Heart left ventricle (tissue), 16 donors: ENCODE measurements around the gene ATP5PD. TPM values are rescaled to one million over a fixed set of nuclear protein-coding genes. Genes with fewer than 3 reads are reported as not detected.

Experiments
- ATAC-seq, 4 donors: fragments of 200-7000 bp; cut with Tn5 transposase; one replicate each; pipeline ENCODE4 v1.9.1; 2020 to 2022; ENCODE audit warnings: moderate library complexity in 4 of 4, mild to moderate bottlenecking in 3 of 4, moderate number of reproducible peaks in 1 of 4
- DNase-seq, 5 donors: peaks; one replicate each; pipeline ENCODE4 v3.0.0-alpha.2; 2020
- H3K27ac ChIP-seq, 12 donors: fragments of 200-600 bp; sonication (generic) in 4 of 12; one replicate each; pipeline versions ENCODE4 v1.5.0 to v1.8.0; 2016 to 2022; ENCODE audit warnings: mild to moderate bottlenecking in 2 of 12
- H3K27me3 ChIP-seq, 9 donors: fragments of 200-600 bp; sonication (generic) in 2 of 9; one replicate each; pipeline versions ENCODE4 v1.5.1 to v1.8.0; 2016 to 2022; ENCODE audit warnings: mild to moderate bottlenecking in 3 of 9
- H3K36me3 ChIP-seq, 9 donors: fragments of 200-600 bp; sonication (generic) in 2 of 9; one replicate each; pipeline versions ENCODE4 v1.5.0 to v1.8.0; 2018 to 2022; ENCODE audit warnings: mild to moderate bottlenecking in 2 of 9
- H3K4me1 ChIP-seq, 12 donors: fragments of 200-600 bp; sonication (generic) in 4 of 12; one replicate each; pipeline versions ENCODE4 v1.5.0 to v1.8.0; 2016 to 2022; ENCODE audit warnings: mild to moderate bottlenecking in 3 of 12
- H3K4me3 ChIP-seq, 12 donors: fragments of 200-600 bp; sonication (generic) in 4 of 12; one replicate each; pipeline versions ENCODE4 v1.5.0 to v1.8.0; 2017 to 2022; ENCODE audit warnings: mild to moderate bottlenecking in 9 of 12, moderate library complexity in 4 of 12
- H3K9me3 ChIP-seq, 12 donors: fragments of 200-600 bp; sonication (generic) in 4 of 12; one replicate each; pipeline versions ENCODE4 v1.5.0 to v1.8.0; 2016 to 2022; ENCODE audit warnings: mild to moderate bottlenecking in 1 of 12
- POLR2A ChIP-seq, 2 donors: fragments of 450-650 bp; IDR thresholded peaks; one replicate each; pipeline ENCODE4 v1.6.1; 2017; ENCODE audit warnings: antibody characterized with exemption in 2 of 2, mild to moderate bottlenecking in 2 of 2, moderate library complexity in 2 of 2
- WGBS, 4 donors: extraction: QIAGEN DNeasy Blood & Tissue Kit in 2 of 4; methylation state at CpG; one replicate each; pipeline versions ENCODE4 v1.1.5 to v1.1.7; 2013 to 2018; 5-methylcytosine and 5-hydroxymethylcytosine counted together
- intact Hi-C, 10 donors: fragments of 100-400 bp; cut with DNase I; formaldehyde crosslinking; loops; one replicate each; pipeline versions ENCODE4 v1.11.1 to v1.14.2; 2022
- polyA plus RNA-seq, 2 donors: library from polyadenylated mRNA; stranded (reverse); fragments of 200-250 nt; gene quantifications; one replicate each; pipeline ENCODE4 v1.2.3, GENCODE V29; 2013
- total RNA-seq, 9 donors: library from RNA; depleted of rRNA in 2 of 9; stranded (reverse); fragments of >200 nt in 2 of 9; fragmentation: NEBNext Ultra II Directional in 3 of 9; extraction: Animal tissue kit (Norgen Biotek cat#: 25700) in 3 of 9; gene quantifications; one replicate each; pipeline versions ENCODE4 v1.1.0 to v1.2.4, GENCODE V29; 2016 to 2023
- TF ChIP-seq, protein P1 (sequence below), 12 donors: fragments of 200-600 bp; sonication (generic) in 4 of 12; IDR thresholded peaks; one replicate each; pipeline versions ENCODE4 v1.5.0 to v1.8.0; 2018 to 2022; ENCODE audit warnings: antibody characterized with exemption in 12 of 12, mild to moderate bottlenecking in 5 of 12
- donor health status: ischemic (EF 13 %, LVEDD 7.1; RV severe dilation, severe dysfunction).
- donor health status: healthy with polysubstance abuse.
- donor health status: DM: no; HTN: yes; CAD: no.
- donor health status: DM: no; HTN: no; CAD: no.
- donor health status: ischemic (EF 25% LVEDD 6.9; RV normal size, moderate dysfunction).
- donor health status: ischemic (EF 25% LVEDD 5.7; RV mildly dilated, moderate dysfunction).
- donor health status: healthy.
- donor health status: DM: yes; HTN: yes; CAD: no.
- donor health status: ischemic (EF 35%, LVEDD 5.7; RV mildly dilated, moderate dysfunction).
- donor health status: nonischemic (EF 11% LVEDD 7.7; RV severe dilation, severe dysfunction).
- donor health status: DM: yes; HTN: yes; CAD: no.
- donor health status: PGD.
- donor health status: ischemic (EF 29% LVEDD 5.4; RV normal size, mild dysfunction).
- donor health status: nonischemic (EF 23%, LVEDD 6.1; RV moderate dilation, normal function).

ATP5PD gene
- total and polyA plus RNA-seq, 11 donors: 597 to 2,623 (median 875) TPM

DNA sequence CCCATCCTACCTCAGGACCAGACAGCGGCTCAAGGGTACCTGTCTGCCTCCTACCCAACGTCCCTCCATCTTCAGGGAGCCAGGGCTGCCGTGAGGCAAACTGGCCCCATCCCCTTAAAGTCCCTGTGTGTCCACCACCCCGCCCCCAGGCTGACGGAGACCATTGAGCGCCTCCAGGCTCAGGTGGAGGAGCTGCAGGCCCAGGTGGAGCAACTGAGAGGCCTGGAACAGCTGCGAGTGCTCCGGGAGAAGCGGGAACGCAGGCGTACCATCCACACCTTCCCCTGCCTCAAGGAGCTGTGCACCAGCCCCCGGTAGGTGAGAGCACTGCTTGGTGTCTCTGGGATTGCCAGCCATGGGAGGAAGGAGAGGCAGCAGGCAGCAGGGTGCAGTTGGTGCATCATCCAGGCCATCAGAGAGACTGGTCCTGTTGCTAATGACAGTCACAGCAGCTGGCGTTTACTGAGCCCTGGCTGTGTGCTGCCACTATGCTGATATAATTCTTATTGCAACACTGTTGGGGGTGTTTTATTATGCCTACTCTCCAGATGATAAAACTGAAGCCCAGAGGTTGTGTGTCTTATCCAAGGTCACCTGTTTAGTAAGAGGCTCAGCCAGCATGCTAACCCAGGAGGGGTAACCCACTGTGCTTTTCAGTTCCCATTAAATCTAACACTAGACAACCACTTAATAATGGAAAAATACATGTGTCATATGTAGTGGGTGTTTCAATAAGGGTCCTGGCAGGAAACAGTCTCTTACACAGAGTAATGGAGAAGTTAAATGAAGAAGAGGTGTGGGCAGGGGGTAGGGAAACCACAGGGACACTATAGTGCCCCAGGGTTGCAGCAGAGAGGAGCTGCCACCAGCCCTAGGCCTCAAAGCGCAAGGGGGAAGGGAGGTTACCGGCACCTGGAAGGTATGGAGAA, 44.6 kb downstream of the ATP5PD start:
- Histone ChIP-seq H3K4me1 (peaks cover 0 to 22% (median 6%) of the 10 kb centered on the region in 12 donors), H3K27ac (no peak overlapping the region), H3K4me3 (no peak overlapping the region), H3K27me3 (no peaks in the 10 kb centered on the region), H3K9me3 (no peaks in the 10 kb centered on the region), H3K36me3 (peaks cover 3 to 73% (median 54%) of the 10 kb centered on the region in 9 donors)
- intact Hi-C loops: no loop called here
- TF ChIP-seq POLR2A (IDR thresholded peaks at IDR 0.05): no peak
- TF ChIP-seq, protein P1, sequence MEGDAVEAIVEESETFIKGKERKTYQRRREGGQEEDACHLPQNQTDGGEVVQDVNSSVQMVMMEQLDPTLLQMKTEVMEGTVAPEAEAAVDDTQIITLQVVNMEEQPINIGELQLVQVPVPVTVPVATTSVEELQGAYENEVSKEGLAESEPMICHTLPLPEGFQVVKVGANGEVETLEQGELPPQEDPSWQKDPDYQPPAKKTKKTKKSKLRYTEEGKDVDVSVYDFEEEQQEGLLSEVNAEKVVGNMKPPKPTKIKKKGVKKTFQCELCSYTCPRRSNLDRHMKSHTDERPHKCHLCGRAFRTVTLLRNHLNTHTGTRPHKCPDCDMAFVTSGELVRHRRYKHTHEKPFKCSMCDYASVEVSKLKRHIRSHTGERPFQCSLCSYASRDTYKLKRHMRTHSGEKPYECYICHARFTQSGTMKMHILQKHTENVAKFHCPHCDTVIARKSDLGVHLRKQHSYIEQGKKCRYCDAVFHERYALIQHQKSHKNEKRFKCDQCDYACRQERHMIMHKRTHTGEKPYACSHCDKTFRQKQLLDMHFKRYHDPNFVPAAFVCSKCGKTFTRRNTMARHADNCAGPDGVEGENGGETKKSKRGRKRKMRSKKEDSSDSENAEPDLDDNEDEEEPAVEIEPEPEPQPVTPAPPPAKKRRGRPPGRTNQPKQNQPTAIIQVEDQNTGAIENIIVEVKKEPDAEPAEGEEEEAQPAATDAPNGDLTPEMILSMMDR (IDR thresholded peaks at IDR 0.05): no peak
- 92 to 98% (median 95%) methylated on average over 15 of the region's 15 CpGs for WGBS, 4 donors
- no peak for ATAC-seq
- no peak for DNase-seq

GRCh38 chr17:74999523-74999922, 47.2 kb downstream of the ATP5PD start:
- no peaks in the 10 kb centered on the region for H3K27me3 ChIP-seq
- peak overlapping the region in 9 of 12 donors; percentile 47 to 76 (median 68) for H3K27ac ChIP-seq
- no peak for DNase-seq
- intact Hi-C loops: no loop called here
- 51 to 80% (median 64%) methylated on average over 4 of the region's 4 CpGs for WGBS, 4 donors
- peak; percentile 84 to 88 (median 85) for ATAC-seq
- TF ChIP-seq POLR2A (IDR thresholded peaks at IDR 0.05): no peak
- TF ChIP-seq, protein P1 (IDR thresholded peaks at IDR 0.05): no peak
- peaks cover 3 to 64% (median 48%) of the 10 kb centered on the region in 9 donors for H3K36me3 ChIP-seq
- no peak overlapping the region for H3K4me3 ChIP-seq
- H3K9me3 ChIP-seq: no peaks in the 10 kb centered on the region
- peaks cover 0 to 22% (median 6%) of the 10 kb centered on the region in 12 donors for H3K4me1 ChIP-seq

GRCh38 chr17:74998783-74999182, 48.0 kb downstream of the ATP5PD start:
- WGBS, 4 donors: 28 to 43% (median 39%) methylated on average over 4 to 6 of the region's 6 CpGs
- no peak for TF ChIP-seq POLR2A (IDR thresholded peaks at IDR 0.05)
- TF ChIP-seq, protein P1 (IDR thresholded peaks at IDR 0.05): no peak
- Histone ChIP-seq H3K36me3 (peaks cover 3 to 57% (median 40%) of the 10 kb centered on the region in 9 donors), H3K9me3 (no peaks in the 10 kb centered on the region), H3K27ac (peak overlapping the region in 10 of 12 donors; percentile 6 to 76 (median 62)), H3K27me3 (no peaks in the 10 kb centered on the region), H3K4me3 (no peak overlapping the region), H3K4me1 (peaks cover 0 to 25% (median 6%) of the 10 kb centered on the region in 12 donors)
- peak; percentile 71 to 92 (median 89) for ATAC-seq
- intact Hi-C loops: no loop called here
- DNase-seq: peak in 4 of 5 donors; percentile 35 to 80 (median 62)

DNA sequence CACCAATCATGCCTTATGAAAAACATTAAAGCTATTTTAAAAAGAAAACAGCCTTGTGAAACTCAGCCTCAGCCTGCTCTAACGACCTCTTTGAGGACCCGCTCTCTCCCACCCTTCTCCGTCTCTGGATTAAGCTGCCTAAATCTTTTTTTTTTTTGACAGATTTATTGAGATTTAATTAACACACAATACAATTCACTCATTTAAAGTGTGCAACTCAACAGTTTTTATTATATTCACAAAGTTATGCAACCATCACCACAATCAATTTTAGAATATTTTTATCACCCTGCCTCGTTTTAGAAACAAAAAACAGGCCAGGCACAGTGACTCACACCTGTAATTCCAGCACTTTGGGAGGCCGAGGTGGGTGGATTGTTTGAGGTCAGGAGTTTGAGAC, 50.9 kb downstream of the ATP5PD start:
- no peaks in the 10 kb centered on the region for H3K27me3 ChIP-seq
- intact Hi-C loops: no loop called here
- TF ChIP-seq POLR2A (IDR thresholded peaks at IDR 0.05): no peak
- TF ChIP-seq, protein P1 (IDR thresholded peaks at IDR 0.05): no peak
- H3K9me3 ChIP-seq: no peaks in the 10 kb centered on the region
- no peak for ATAC-seq
- H3K36me3 ChIP-seq: peaks cover 0 to 38% (median 13%) of the 10 kb centered on the region in 9 donors
- no peak overlapping the region for H3K4me3 ChIP-seq
- no peak overlapping the region for H3K27ac ChIP-seq
- peaks cover 0 to 41% (median 11%) of the 10 kb centered on the region in 12 donors for H3K4me1 ChIP-seq
- DNase-seq: no peak
- 82 to 89% (median 87%) methylated on average over 5 of the region's 5 CpGs for WGBS, 4 donors
